GM12801 (cell line): ENCODE results near the gene NDUFB10.

Experiments used
- TF ChIP-seq, protein P1 (sequence below): IDR thresholded peaks from one replicate; pipeline ENCODE4 v1.5.1; 2011; ENCODE audit warnings: control low read depth; ENCODE audit not compliant: insufficient read length; ENCODE audit errors: extremely low read depth

The NDUFB10 gene

DNA sequence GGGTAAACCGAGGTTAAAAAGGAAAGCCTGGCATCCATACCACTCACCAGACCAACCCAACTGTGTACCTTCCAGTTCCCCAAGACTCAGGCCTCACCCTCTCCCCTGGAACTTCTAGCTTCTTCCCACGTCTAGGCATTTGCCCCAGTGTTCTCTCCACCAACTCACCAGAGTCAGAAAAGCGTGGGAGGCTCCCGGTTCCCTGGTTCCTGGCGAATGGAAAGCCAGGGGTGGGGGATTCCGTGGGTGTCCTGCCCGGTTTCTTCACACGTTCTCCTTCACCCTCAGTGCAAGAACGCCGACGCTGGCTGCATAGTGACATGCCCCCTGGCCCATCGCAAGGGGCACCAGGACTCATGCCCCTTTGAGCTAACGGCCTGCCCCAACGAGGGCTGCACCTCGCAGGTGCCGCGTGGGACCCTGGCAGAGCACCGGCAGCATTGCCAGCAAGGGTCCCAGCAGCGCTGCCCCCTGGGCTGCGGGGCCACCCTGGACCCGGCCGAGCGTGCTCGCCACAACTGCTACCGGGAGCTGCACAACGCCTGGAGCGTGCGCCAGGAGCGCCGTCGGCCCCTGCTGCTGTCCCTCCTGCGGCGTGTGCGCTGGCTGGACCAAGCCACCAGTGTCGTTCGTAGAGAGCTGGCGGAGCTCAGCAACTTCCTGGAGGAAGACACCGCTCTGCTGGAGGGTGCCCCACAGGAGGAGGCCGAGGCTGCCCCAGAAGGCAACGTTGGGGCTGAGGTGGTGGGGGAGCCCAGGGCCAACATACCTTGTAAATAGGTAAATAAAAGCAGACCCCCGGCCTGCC lies 9.0 kb downstream of the NDUFB10 start:
- TF ChIP-seq, protein P1, sequence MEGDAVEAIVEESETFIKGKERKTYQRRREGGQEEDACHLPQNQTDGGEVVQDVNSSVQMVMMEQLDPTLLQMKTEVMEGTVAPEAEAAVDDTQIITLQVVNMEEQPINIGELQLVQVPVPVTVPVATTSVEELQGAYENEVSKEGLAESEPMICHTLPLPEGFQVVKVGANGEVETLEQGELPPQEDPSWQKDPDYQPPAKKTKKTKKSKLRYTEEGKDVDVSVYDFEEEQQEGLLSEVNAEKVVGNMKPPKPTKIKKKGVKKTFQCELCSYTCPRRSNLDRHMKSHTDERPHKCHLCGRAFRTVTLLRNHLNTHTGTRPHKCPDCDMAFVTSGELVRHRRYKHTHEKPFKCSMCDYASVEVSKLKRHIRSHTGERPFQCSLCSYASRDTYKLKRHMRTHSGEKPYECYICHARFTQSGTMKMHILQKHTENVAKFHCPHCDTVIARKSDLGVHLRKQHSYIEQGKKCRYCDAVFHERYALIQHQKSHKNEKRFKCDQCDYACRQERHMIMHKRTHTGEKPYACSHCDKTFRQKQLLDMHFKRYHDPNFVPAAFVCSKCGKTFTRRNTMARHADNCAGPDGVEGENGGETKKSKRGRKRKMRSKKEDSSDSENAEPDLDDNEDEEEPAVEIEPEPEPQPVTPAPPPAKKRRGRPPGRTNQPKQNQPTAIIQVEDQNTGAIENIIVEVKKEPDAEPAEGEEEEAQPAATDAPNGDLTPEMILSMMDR = no peak

DNA sequence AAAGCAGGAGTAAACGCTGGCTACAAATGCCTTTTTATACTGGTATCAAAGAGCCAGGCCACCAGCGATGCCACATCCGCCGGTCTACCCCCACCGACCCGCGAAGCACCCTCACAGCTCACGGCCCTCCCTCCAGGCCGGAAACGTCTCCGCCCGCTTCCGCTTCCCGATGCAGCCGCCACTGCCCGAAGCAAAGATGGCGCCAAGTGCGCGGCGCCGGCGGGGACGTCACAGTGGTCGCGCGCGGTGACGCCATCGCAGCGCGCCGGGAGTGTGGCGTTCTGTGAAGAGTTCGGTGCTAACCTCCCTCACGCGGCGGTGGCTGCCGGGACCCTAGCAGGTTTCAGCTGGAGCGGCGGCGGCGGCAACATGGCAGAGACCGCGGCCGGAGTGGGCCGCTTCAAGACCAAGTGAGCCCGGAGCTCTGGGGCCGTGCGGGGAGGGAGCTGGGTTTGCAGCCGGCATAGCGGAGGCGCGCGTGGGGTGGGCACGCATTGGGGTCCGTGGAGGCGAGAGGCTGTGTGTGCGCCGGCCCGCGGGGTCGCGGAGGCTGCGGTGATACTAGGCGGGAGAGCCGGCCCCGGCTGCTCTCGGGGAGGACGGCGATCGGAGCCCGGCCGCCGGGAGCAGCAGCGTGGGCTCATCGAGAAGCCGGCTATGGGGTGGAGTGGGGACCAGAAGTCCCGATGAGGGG lies 12.6 kb downstream of the NDUFB10 start, which contains the start of gene TBL3:
Gene TBL3, plus strand, starts transcription at position 258 of the 694 bp plus-strand sequence. Its CDS starts 112 bp downstream, at position 370.
- TF ChIP-seq, protein P1 = no peak

DNA sequence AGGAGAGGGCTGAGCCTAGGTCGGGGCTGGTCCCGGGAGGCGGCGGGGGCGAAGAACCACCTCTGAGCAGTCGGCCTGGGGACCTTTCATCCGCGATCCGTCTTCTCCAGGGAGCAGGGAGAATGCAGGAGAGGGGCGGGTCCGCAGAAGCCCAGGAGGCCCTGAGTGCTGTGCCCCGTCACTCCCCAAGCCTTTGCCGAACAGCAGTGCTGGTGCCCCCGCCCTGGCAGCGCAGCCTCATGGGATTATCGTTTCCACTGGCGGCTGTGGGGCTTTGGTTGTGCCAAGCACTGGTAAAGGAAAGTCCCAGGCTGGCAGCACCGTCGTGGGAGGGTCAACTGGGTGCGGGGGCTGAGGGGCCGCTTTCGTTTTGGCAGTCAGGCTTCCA lies 13.1 kb downstream of the NDUFB10 start:
- TF ChIP-seq, protein P1 = no peak

DNA sequence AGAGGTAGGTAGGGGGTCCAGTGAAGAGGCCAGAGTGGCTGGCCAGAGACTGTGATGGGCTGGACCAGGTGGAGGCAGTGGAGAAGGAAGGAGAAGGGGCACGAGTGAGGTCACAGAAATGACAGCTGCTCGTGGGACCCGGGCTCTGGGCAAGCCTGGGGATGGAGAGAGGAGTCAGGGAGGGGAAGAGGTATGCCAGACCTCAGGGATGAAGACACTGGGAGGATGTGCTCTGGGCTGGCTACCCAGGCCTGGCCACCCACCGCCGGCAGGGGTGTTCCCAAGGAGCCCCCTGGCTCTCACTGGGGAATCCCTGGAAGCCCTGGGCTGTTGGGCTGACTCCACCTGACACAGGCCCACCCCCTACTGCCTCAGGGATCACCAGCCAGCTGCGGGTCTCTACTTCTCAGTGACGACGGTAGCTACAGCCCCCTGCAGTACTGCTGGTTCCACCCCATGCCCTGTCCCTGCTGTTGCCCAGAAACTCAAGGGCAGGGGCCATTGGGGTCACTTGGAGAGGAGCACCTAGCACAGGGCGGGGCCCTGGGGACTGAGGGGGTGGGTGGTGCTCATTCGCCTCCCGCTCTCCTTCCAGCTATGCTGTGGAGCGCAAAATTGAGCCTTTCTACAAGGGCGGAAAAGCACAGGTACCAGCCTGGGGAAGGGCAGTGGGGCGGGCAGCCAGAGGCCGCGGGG lies 14.3 kb downstream of the NDUFB10 start:
- TF ChIP-seq, protein P1 = no peak

DNA sequence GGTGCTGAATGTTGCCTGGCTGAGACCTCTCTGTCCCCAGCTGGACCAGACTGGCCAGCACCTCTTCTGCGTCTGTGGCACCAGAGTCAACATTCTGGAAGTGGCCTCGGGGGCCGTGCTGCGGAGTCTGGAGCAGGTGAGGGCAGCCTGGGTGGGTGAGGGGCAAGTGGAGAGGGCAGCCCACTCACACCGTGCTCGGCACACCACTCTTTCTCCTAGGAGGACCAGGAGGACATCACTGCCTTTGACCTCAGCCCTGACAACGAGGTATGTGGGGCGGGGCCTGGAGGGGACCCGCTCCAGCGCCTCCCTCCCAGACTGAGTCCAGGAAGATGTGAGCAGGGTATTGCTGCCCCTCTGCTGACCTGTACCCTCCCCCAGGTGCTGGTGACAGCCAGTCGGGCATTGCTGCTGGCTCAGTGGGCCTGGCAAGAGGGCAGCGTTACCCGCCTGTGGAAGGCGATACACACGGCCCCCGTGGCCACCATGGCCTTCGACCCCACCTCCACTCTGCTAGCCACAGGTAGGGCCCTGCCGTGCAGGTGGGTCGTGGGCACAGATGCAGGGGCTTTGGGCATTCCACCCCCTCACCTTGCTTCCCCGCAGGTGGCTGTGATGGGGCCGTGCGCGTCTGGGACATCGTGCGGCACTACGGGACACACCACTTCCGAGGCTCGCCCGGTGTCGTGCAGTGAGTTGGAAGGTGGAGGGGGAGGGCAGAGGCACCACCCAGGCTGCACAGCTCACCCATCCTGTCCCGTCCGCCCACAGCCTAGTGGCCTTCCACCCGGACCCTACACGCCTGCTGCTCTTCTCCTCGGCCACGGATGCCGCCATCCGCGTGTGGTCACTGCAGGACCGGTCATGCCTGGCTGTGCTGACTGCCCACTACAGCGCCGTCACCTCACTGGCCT lies 15.1 kb downstream of the NDUFB10 start:
- TF ChIP-seq, protein P1 = no peak

DNA sequence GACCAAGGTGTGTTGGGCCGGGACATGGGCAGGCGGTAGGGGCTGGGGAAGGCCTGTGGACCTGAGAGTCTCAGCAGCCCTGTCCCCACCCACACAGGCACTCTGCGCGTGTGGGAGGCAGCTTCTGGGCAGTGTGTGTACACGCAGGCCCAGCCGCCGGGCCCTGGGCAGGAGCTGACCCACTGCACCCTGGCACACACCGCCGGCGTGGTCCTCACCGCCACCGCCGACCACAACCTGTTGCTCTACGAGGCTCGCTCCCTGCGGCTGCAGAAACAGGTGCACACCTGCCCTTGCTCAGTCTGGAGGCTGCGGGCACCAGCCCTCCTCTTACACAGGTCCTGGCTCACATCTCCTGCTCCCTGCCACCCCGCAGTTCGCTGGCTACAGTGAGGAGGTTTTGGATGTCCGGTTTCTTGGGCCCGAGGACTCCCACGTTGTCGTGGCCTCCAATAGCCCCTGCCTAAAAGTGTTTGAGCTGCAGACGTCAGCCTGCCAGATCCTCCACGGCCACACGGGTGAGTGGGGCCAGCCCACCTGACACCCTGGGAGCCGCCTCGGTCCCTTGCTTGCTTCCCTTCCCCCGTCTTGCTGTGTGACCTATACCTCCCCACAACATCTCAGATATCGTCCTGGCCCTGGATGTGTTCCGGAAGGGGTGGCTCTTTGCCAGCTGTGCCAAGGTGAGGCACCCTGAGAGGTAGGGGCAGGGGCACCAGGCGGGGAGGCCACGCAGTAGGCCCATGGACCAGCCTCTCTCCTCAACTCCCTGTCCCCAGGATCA lies 16.3 kb downstream of the NDUFB10 start:
- TF ChIP-seq, protein P1 = no peak
